Mesenchymal stem cell (in vitro differentiated cells and primary cell): ENCODE data around the gene MTX2.

ENCODE experiments used
- DNase-seq: peaks from one replicate; pipeline ENCODE4 v3.0.0-alpha.2; 2013
- H2AFZ ChIP-seq: one replicate; pipeline ENCODE4 v1.6.1; 2013; ENCODE audit warnings: low read depth, mild to moderate bottlenecking, control low read depth, inconsistent platforms, low read length, moderate library complexity
- H2AK5ac ChIP-seq: 2 replicates; pipeline ENCODE4 v1.6.1; 2013; ENCODE audit warnings: low read length, moderate library complexity, mild to moderate bottlenecking, inconsistent platforms; ENCODE audit not compliant: severe bottlenecking
- H2BK120ac ChIP-seq: one replicate; pipeline ENCODE4 v1.6.1; 2013; ENCODE audit warnings: low read depth, mild to moderate bottlenecking, inconsistent platforms, low read length, moderate library complexity
- H2BK12ac ChIP-seq, 2 experiments: one replicate each; pipeline ENCODE4 v1.6.1; 2013; ENCODE audit warnings: inconsistent platforms in 2 of 2, low read length in 2 of 2, mild to moderate bottlenecking in 2 of 2, moderate library complexity in 2 of 2, control low read depth in 1 of 2
- H2BK15ac ChIP-seq: one replicate; pipeline ENCODE4 v1.6.1; 2013; ENCODE audit warnings: mild to moderate bottlenecking, low read depth, inconsistent platforms; ENCODE audit not compliant: poor library complexity, severe bottlenecking
- H2BK5ac ChIP-seq: 2 replicates; pipeline ENCODE4 v1.6.1; 2013; ENCODE audit warnings: low read depth, mild to moderate bottlenecking, low read length, control low read depth, inconsistent platforms; ENCODE audit not compliant: poor library complexity, severe bottlenecking
- H3K14ac ChIP-seq, 2 experiments: one replicate each; pipeline ENCODE4 v1.6.1; 2013; ENCODE audit warnings: inconsistent platforms in 2 of 2, low read length in 2 of 2, control low read depth in 1 of 2, mild to moderate bottlenecking in 1 of 2, moderate library complexity in 1 of 2
- H3K18ac ChIP-seq, 2 experiments: one replicate each; pipeline ENCODE4 v1.6.1; 2013; ENCODE audit warnings: inconsistent platforms in 2 of 2, low read length in 2 of 2, control low read depth in 1 of 2, low read depth in 1 of 2, mild to moderate bottlenecking in 1 of 2
- H3K23ac ChIP-seq, 2 experiments: one replicate each; pipeline ENCODE4 v1.6.1; 2013; ENCODE audit warnings: inconsistent platforms in 2 of 2, low read length in 2 of 2, mild to moderate bottlenecking in 2 of 2, moderate library complexity in 2 of 2, control low read depth in 1 of 2
- H3K27ac ChIP-seq: 2 replicates; pipeline ENCODE4 v1.5.1; 2013; ENCODE audit warnings: mild to moderate bottlenecking, moderate library complexity, low read length, control low read depth, inconsistent platforms; ENCODE audit not compliant: poor library complexity, severe bottlenecking
- H3K27me3 ChIP-seq, 2 experiments: 2 replicates each; pipeline versions ENCODE4 v1.6.1 to v1.7.0; 2013; ENCODE audit warnings: low read length in 2 of 2, mild to moderate bottlenecking in 2 of 2, moderate library complexity in 2 of 2, control low read depth in 1 of 2, inconsistent platforms in 1 of 2; ENCODE audit not compliant: control insufficient read depth in 1 of 2, insufficient read depth in 1 of 2
- H3K36me3 ChIP-seq, 2 experiments: 2 replicates each; pipeline versions ENCODE4 v1.6.1 to v1.7.0; 2013; ENCODE audit warnings: low read length in 2 of 2, control low read depth in 1 of 2, inconsistent platforms in 1 of 2, low read depth in 1 of 2, mild to moderate bottlenecking in 1 of 2; ENCODE audit not compliant: insufficient read depth in 2 of 2, control insufficient read depth in 1 of 2
- H3K4ac ChIP-seq, 2 experiments: one replicate each; pipeline ENCODE4 v1.6.1; 2013; ENCODE audit warnings: inconsistent platforms in 2 of 2, low read length in 2 of 2, mild to moderate bottlenecking in 2 of 2, moderate library complexity in 2 of 2, control low read depth in 1 of 2, low read depth in 1 of 2
- H3K4me1 ChIP-seq: 2 replicates; pipeline ENCODE4 v1.6.1; 2013; ENCODE audit warnings: low read depth, low read length, control low read depth; ENCODE audit not compliant: control insufficient read depth, insufficient read depth
- H3K4me2 ChIP-seq: 2 replicates; pipeline ENCODE4 v1.6.1; 2013; ENCODE audit warnings: low read length, mild to moderate bottlenecking, inconsistent platforms; ENCODE audit not compliant: poor library complexity, severe bottlenecking
- H3K4me3 ChIP-seq, 2 experiments: 2 replicates each; pipeline versions ENCODE4 v1.5.1 to v1.7.0; 2013; ENCODE audit warnings: low read length in 2 of 2, mild to moderate bottlenecking in 2 of 2, control low read depth in 1 of 2, low read depth in 1 of 2; ENCODE audit not compliant: insufficient read depth in 1 of 2
- H3K79me1 ChIP-seq: replicated peaks from 2 replicates; pipeline ENCODE4 v1.6.1; 2013; ENCODE audit warnings: mild to moderate bottlenecking, control low read depth, low read length, inconsistent platforms; ENCODE audit not compliant: poor library complexity, severe bottlenecking
- H3K9ac ChIP-seq: 2 replicates; pipeline ENCODE4 v1.7.0; 2013; ENCODE audit warnings: mild to moderate bottlenecking, low read length, moderate library complexity
- H3K9me3 ChIP-seq: 2 replicates; pipeline ENCODE4 v1.7.0; 2013; ENCODE audit warnings: mild to moderate bottlenecking, low read length; ENCODE audit not compliant: control insufficient read depth
- H4K8ac ChIP-seq: one replicate; pipeline ENCODE4 v1.6.1; 2013; ENCODE audit warnings: inconsistent platforms, mild to moderate bottlenecking, low read length, moderate library complexity
- H4K91ac ChIP-seq: one replicate; pipeline ENCODE4 v1.6.1; 2013; ENCODE audit warnings: mild to moderate bottlenecking, low read length, inconsistent platforms
- WGBS: methylation state at CpG from one replicate; pipeline ENCODE4 v1.1.7; 2013; ENCODE audit warnings: mixed read lengths; 5-methylcytosine and 5-hydroxymethylcytosine counted together

Gene MTX2

GRCh38 chr2:176292608-176293007, 23.4 kb downstream of the MTX2 start:
- WGBS = no CpG with 5 or more reads among the region's 2 CpGs
- DNase-seq = no peak
- Histone ChIP-seq H3K14ac (no peak overlapping the region), H3K9ac (no peak overlapping the region), H3K4ac (no peak overlapping the region), H2AFZ (no peak overlapping the region), H4K8ac (no peak overlapping the region), H3K18ac (no peak overlapping the region), H2AK5ac (no peak overlapping the region), H3K23ac (no peak overlapping the region), H3K4me1 (no peaks in the 10 kb centered on the region), H2BK12ac (no peak overlapping the region), H2BK15ac (no peak overlapping the region), H3K79me1 (peaks cover 13% of the 10 kb centered on the region), H3K27ac (no peak overlapping the region), H2BK120ac (no peak overlapping the region), H3K4me2 (no peak overlapping the region), H4K91ac (no peak overlapping the region), H2BK5ac (no peak overlapping the region), H3K27me3 (no peaks in the 10 kb centered on the region), H3K4me3 (no peak overlapping the region), H3K36me3 (peaks cover 0 to 3% of the 10 kb centered on the region in 2 experiments), H3K9me3 (no peaks in the 10 kb centered on the region)

GRCh38 chr2:176293334-176293733, 24.1 kb downstream of the MTX2 start:
- no peak overlapping the region for H2AFZ ChIP-seq
- H3K79me1 ChIP-seq = peaks cover 13% of the 10 kb centered on the region
- peak overlapping the region; percentile 52 for H2BK15ac ChIP-seq
- no peaks in the 10 kb centered on the region for H3K9me3 ChIP-seq
- no peak overlapping the region for H3K4me3 ChIP-seq
- no peak overlapping the region for H3K4ac ChIP-seq
- no peak for DNase-seq
- H3K4me2 ChIP-seq = no peak overlapping the region
- H3K9ac ChIP-seq = no peak overlapping the region
- H3K18ac ChIP-seq = no peak overlapping the region
- no peak overlapping the region for H4K8ac ChIP-seq
- no peak overlapping the region for H2BK12ac ChIP-seq
- H2AK5ac ChIP-seq = no peak overlapping the region
- H3K14ac ChIP-seq = no peak overlapping the region
- H2BK5ac ChIP-seq = no peak overlapping the region
- 78% methylated on average over 3 of the region's 3 CpGs for WGBS
- no peak overlapping the region for H2BK120ac ChIP-seq
- H3K27ac ChIP-seq = no peak overlapping the region
- H3K36me3 ChIP-seq = peaks cover 0 to 3% of the 10 kb centered on the region in 2 experiments
- H3K23ac ChIP-seq = no peak overlapping the region
- H4K91ac ChIP-seq = peak overlapping the region; percentile 27
- no peaks in the 10 kb centered on the region for H3K27me3 ChIP-seq
- H3K4me1 ChIP-seq = no peaks in the 10 kb centered on the region

GRCh38 chr2:176297067-176297466, 27.8 kb downstream of the MTX2 start:
- H3K36me3 ChIP-seq = peaks cover 0 to 11% of the 10 kb centered on the region in 2 experiments
- H2AFZ ChIP-seq = no peak overlapping the region
- no peak overlapping the region for H2BK12ac ChIP-seq
- no peaks in the 10 kb centered on the region for H3K4me1 ChIP-seq
- H3K14ac ChIP-seq = no peak overlapping the region
- H2AK5ac ChIP-seq = no peak overlapping the region
- no peak overlapping the region for H3K23ac ChIP-seq
- no peak overlapping the region for H2BK120ac ChIP-seq
- H3K18ac ChIP-seq = no peak overlapping the region
- H3K4me3 ChIP-seq = no peak overlapping the region
- no peaks in the 10 kb centered on the region for H3K9me3 ChIP-seq
- peaks cover 6% of the 10 kb centered on the region for H3K79me1 ChIP-seq
- H4K8ac ChIP-seq = no peak overlapping the region
- H3K27ac ChIP-seq = no peak overlapping the region
- H2BK15ac ChIP-seq = no peak overlapping the region
- H4K91ac ChIP-seq = no peak overlapping the region
- H3K9ac ChIP-seq = no peak overlapping the region
- no peak overlapping the region for H3K4ac ChIP-seq
- whole genome bisulfite sequencing = 18% methylated on average over 1 of the region's 3 CpGs
- H3K4me2 ChIP-seq = no peak overlapping the region
- DNase-seq = peak; percentile 8
- H2BK5ac ChIP-seq = no peak overlapping the region
- no peaks in the 10 kb centered on the region for H3K27me3 ChIP-seq

GRCh38 chr2:176297737-176298136, 28.5 kb downstream of the MTX2 start:
- no peak overlapping the region for H2AFZ ChIP-seq
- no peaks in the 10 kb centered on the region for H3K9me3 ChIP-seq
- no peak for DNase-seq
- H3K4me3 ChIP-seq = no peak overlapping the region
- peaks cover 0 to 11% of the 10 kb centered on the region in 2 experiments for H3K36me3 ChIP-seq
- no CpG with 5 or more reads among the region's 1 CpG for WGBS
- no peak overlapping the region for H2BK120ac ChIP-seq
- H3K27ac ChIP-seq = no peak overlapping the region
- peaks cover 6% of the 10 kb centered on the region for H3K79me1 ChIP-seq
- H4K91ac ChIP-seq = no peak overlapping the region
- H4K8ac ChIP-seq = no peak overlapping the region
- no peak overlapping the region for H3K18ac ChIP-seq
- H2BK5ac ChIP-seq = no peak overlapping the region
- no peak overlapping the region for H3K4me2 ChIP-seq
- no peaks in the 10 kb centered on the region for H3K4me1 ChIP-seq
- H3K9ac ChIP-seq = no peak overlapping the region
- H2BK12ac ChIP-seq = no peak overlapping the region
- H2AK5ac ChIP-seq = no peak overlapping the region
- no peaks in the 10 kb centered on the region for H3K27me3 ChIP-seq
- no peak overlapping the region for H3K4ac ChIP-seq
- H2BK15ac ChIP-seq = no peak overlapping the region
- H3K14ac ChIP-seq = no peak overlapping the region
- H3K23ac ChIP-seq = no peak overlapping the region
